ENCODE results near the gene KIF26B. TPM values are rescaled to one million over a fixed set of nuclear protein-coding genes. Genes with fewer than 3 reads are reported as not detected.

Gene KIF26B
- polyA plus RNA-seq, 1 donor (not counting 4 experiments of a cell fraction or from before 2014, with no cell fraction given), result 0.58 TPM

GRCh38 chr1:245621589-245621988 is 466.8 kb downstream of the KIF26B start:
- Histone ChIP-seq H4K20me1 (ENCODE audit: control insufficient read depth, extremely low read depth, insufficient read depth, low read length) (no peaks in the 10 kb centered on the region), H3K79me2 (ENCODE audit: control insufficient read depth, insufficient read depth, low read length) (no peaks in the 10 kb centered on the region), H3K9me3 (ENCODE audit: control insufficient read depth, low read depth, low read length) (no peaks in the 10 kb centered on the region), H3K27ac (ENCODE audit: control insufficient read depth, insufficient read depth, low read length) (no peak overlapping the region), H3K9me1 (ENCODE audit: control insufficient read depth, extremely low read depth, insufficient read depth, low read length) (no peaks in the 10 kb centered on the region), H3K4me1 (ENCODE audit: control insufficient read depth, extremely low read depth, insufficient read depth, low read length) (no peaks in the 10 kb centered on the region), H3K36me3 (ENCODE audit: control insufficient read depth in 2 of 2, extremely low read depth in 1 of 2, insufficient read depth in 2 of 2, low read length in 2 of 2) (peaks cover 0 to 2% of the 10 kb centered on the region in 2 experiments), H3K9ac (ENCODE audit: control insufficient read depth, extremely low read depth, insufficient read depth, low read length) (no peak overlapping the region), H3K4me3 (ENCODE audit: control insufficient read depth in 2 of 3, extremely low read depth in 1 of 3, insufficient read depth in 2 of 3, low read depth in 1 of 3, low read length in 3 of 3) (no peak overlapping the region), H2AFZ (ENCODE audit: control insufficient read depth, low read length) (no peak overlapping the region), H3K27me3 (ENCODE audit: control insufficient read depth, extremely low read depth, insufficient read depth, low read length) (no peaks in the 10 kb centered on the region), H3K4me2 (ENCODE audit: control insufficient read depth, extremely low read depth, insufficient read depth, low read depth, low read length) (no peak overlapping the region)
- no peak for TF ChIP-seq EZH2 (IDR thresholded peaks at IDR 0.05; ENCODE audit: low read length)
- dilution Hi-C loops (cut with MboI; ENCODE audit: extremely low pct_ligation_motif_present, low sequenced_read_pairs), result no loop called here
- DNase-seq (ENCODE audit: low read depth, low spot score) (no peak), FAIRE-seq (no peak)

GRCh38 chr1:245622332-245623014 is 467.7 kb downstream of the KIF26B start:
- no peak for DNase-seq (ENCODE audit: low read depth, low spot score)

More at GRCh38 chr1:245622332-245623014, 467.7 kb downstream of the KIF26B start:
- Histone ChIP-seq H2AFZ (ENCODE audit: control insufficient read depth, low read length) (no peak overlapping the region), H3K9me3 (ENCODE audit: control insufficient read depth, low read depth, low read length) (no peaks in the 10 kb centered on the region), H3K4me1 (ENCODE audit: control insufficient read depth, extremely low read depth, insufficient read depth, low read length) (no peaks in the 10 kb centered on the region), H3K9ac (ENCODE audit: control insufficient read depth, extremely low read depth, insufficient read depth, low read length) (no peak overlapping the region), H3K4me3 (ENCODE audit: control insufficient read depth in 2 of 3, extremely low read depth in 1 of 3, insufficient read depth in 2 of 3, low read depth in 1 of 3, low read length in 3 of 3) (no peak overlapping the region), H3K27me3 (ENCODE audit: control insufficient read depth, extremely low read depth, insufficient read depth, low read length) (no peaks in the 10 kb centered on the region), H3K27ac (ENCODE audit: control insufficient read depth, insufficient read depth, low read length) (no peak overlapping the region), H4K20me1 (ENCODE audit: control insufficient read depth, extremely low read depth, insufficient read depth, low read length) (no peaks in the 10 kb centered on the region), H3K4me2 (ENCODE audit: control insufficient read depth, extremely low read depth, insufficient read depth, low read depth, low read length) (no peak overlapping the region), H3K79me2 (ENCODE audit: control insufficient read depth, insufficient read depth, low read length) (no peaks in the 10 kb centered on the region), H3K36me3 (ENCODE audit: control insufficient read depth in 2 of 2, extremely low read depth in 1 of 2, insufficient read depth in 2 of 2, low read length in 2 of 2) (no peaks in the 10 kb centered on the region), H3K9me1 (ENCODE audit: control insufficient read depth, extremely low read depth, insufficient read depth, low read length) (no peaks in the 10 kb centered on the region)
- TF ChIP-seq EZH2 (IDR thresholded peaks at IDR 0.05; ENCODE audit: low read length) (no peak), CTCF (optimal IDR thresholded peaks at IDR 0.05 in 1 of 3, IDR thresholded peaks at IDR 0.05 in 1 of 3, conservative IDR thresholded peaks at IDR 0.05 in 1 of 3; ENCODE audit: extremely low read depth in 1 of 3, insufficient read depth in 2 of 3, low read length in 3 of 3) (no peak)
- dilution Hi-C loops (cut with MboI; ENCODE audit: extremely low pct_ligation_motif_present, low sequenced_read_pairs), result no loop called here
- FAIRE-seq, result no peak
